Measurements from ENCODE around the gene USP32. TPM values are rescaled to one million over a fixed set of nuclear protein-coding genes. Genes with fewer than 3 reads are reported as not detected.

The USP32 gene
- total RNA-seq, 1 donor from 2014 or later: 11.9 TPM

DNA sequence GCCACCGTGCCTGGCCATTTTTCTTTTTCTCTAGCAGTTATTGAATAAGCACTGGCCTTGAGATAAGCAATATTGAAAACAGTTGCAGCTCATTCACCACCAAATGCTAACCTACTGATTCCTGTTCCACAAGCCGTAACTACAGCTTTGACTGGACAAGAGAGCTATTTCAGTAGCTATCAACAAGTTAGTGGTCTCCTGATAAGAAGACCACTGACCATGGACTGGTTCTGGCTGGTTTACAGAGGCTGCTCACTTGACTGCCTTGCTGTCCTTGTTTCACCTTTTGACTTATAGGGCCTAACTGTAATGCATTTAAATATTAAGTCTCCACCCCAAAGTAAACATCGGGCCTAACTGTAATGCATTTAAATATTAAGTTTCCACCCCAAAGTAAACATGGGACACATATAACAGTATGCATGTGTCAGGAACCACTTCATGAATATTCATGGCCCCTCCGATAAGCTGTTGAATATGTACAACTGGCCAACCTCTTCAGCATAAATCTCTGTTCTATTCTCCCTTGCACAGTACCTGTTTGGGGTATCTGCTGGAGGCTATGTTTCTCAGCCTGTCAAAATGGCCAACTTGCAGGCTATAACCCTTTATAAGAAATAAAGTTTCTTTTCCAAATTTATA is 94.1 kb downstream of the USP32 start:
- Histone ChIP-seq H3K27ac (no peak overlapping the region), H3K36me3 (peaks cover 0 to 11% of the 10 kb centered on the region in 2 donors), H3K27me3 (no peaks in the 10 kb centered on the region), H3K9me3 (no peaks in the 10 kb centered on the region), H3K4me1 (no peaks in the 10 kb centered on the region), H3K4me3 (no peak overlapping the region)
- intact Hi-C loops (cut with DNase I): no loop called here
- TF ChIP-seq, protein P1, sequence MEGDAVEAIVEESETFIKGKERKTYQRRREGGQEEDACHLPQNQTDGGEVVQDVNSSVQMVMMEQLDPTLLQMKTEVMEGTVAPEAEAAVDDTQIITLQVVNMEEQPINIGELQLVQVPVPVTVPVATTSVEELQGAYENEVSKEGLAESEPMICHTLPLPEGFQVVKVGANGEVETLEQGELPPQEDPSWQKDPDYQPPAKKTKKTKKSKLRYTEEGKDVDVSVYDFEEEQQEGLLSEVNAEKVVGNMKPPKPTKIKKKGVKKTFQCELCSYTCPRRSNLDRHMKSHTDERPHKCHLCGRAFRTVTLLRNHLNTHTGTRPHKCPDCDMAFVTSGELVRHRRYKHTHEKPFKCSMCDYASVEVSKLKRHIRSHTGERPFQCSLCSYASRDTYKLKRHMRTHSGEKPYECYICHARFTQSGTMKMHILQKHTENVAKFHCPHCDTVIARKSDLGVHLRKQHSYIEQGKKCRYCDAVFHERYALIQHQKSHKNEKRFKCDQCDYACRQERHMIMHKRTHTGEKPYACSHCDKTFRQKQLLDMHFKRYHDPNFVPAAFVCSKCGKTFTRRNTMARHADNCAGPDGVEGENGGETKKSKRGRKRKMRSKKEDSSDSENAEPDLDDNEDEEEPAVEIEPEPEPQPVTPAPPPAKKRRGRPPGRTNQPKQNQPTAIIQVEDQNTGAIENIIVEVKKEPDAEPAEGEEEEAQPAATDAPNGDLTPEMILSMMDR (IDR thresholded peaks at IDR 0.05): no peak
- no peak for DNase-seq (ENCODE audit: low spot score in 2 of 2)

DNA sequence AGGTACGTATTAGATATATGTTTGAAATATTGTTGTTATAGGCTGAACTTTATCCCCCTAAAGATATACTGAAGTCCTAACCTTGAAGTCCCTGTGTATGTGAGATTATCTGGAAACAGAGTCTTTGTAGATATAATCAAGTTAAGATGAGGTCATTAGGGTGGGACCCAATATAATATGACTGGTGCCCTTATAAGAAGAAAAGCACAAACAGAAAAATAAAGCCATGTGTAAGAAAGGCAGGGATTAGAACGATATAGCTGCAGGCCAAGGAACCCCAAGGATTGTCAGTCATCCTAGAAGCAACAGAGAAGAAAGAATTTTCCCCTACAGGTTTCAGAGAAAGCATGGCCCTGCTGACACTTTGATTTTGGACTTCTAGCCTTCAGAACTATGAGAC is 95.8 kb downstream of the USP32 start:
- Histone ChIP-seq H3K4me3 (no peak overlapping the region), H3K27me3 (no peaks in the 10 kb centered on the region), H3K9me3 (no peaks in the 10 kb centered on the region), H3K4me1 (no peaks in the 10 kb centered on the region), H3K27ac (no peak overlapping the region), H3K36me3 (peaks cover 0 to 11% of the 10 kb centered on the region in 2 donors)
- DNase-seq (ENCODE audit: low spot score in 2 of 2): no peak
- TF ChIP-seq, protein P1 (IDR thresholded peaks at IDR 0.05): no peak
- intact Hi-C loops (cut with DNase I): no loop called here

DNA sequence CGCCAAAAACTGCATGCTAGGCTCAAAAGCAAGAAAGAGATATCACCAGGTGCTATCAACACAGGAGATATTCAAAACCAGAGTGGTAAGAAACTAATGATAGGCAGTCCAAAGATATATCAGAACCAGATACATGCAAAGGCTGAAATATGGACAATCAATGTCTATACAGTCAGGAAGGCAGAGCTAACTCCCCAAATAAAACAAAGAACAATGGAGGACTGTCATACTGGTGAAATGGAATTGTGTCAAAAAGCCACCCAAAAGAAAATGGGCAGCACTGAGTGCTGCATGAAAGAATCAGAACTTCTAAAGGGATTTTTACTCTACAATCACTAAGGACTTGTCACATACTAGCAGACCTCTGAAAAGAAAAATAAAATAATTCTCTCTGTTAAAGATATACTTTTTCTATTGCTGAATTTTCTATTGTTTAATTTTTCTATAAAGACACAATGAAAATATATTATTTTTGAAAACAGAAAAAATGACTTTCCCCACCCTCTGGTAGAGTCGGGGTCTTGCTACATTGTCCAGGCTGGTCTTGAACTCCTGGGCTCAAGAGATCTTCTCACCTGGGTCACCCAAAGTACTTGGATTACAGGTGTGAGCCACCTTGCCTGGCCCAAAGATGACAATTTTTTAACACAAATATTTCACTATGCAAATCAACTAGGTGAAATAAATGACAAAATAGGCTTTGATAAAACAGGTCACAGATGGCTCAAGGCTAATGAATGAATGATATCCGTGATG is 98.2 kb downstream of the USP32 start:
- intact Hi-C loops (cut with DNase I): no loop called here
- Histone ChIP-seq H3K27me3 (no peaks in the 10 kb centered on the region), H3K36me3 (peaks cover 0 to 11% of the 10 kb centered on the region in 2 donors), H3K4me3 (no peak overlapping the region), H3K9me3 (no peaks in the 10 kb centered on the region), H3K4me1 (no peaks in the 10 kb centered on the region), H3K27ac (no peak overlapping the region)
- TF ChIP-seq, protein P1 (IDR thresholded peaks at IDR 0.05): no peak
- DNase-seq (ENCODE audit: low spot score in 2 of 2): no peak

- no peaks in the 10 kb centered on the region for H3K9me3 ChIP-seq
- TF ChIP-seq, protein P1 (IDR thresholded peaks at IDR 0.05): no peak
- H3K4me3 ChIP-seq: no peak overlapping the region
- H3K36me3 ChIP-seq: peaks cover 3 to 17% of the 10 kb centered on the region in 2 donors
- H3K27ac ChIP-seq: no peak overlapping the region
- H3K4me1 ChIP-seq: no peaks in the 10 kb centered on the region
- H3K27me3 ChIP-seq: no peaks in the 10 kb centered on the region
- intact Hi-C loops (cut with DNase I): no loop called here
- no peak for DNase-seq (ENCODE audit: low spot score in 2 of 2)
Measured at GRCh38 chr17:60292697-60293096, 99.2 kb downstream of the USP32 start.

DNA sequence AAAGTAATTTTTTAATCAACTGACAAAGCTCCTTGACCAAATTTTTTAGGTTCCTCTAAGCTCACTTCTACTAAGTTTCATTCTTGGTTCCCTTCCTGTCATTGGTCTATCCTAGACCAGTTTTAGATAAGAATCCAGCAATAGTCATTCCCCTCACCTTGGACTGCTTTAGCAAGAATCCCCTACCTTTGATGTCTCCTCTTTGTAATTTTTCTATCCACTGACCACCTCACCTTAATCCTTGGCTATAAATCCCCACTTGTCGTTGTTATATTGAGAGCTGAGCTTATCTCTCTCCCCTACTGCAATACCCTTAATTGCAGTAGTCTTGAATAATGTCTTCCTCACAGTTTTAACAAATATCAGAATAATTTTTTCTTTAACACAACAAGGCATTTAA is 107.2 kb downstream of the USP32 start:
- Histone ChIP-seq H3K36me3 (peaks cover 3 to 20% of the 10 kb centered on the region in 2 donors), H3K9me3 (no peaks in the 10 kb centered on the region), H3K27me3 (no peaks in the 10 kb centered on the region), H3K4me3 (no peak overlapping the region), H3K4me1 (no peaks in the 10 kb centered on the region), H3K27ac (no peak overlapping the region)
- intact Hi-C loops (cut with DNase I): no loop called here
- DNase-seq (ENCODE audit: low spot score in 2 of 2): no peak
- TF ChIP-seq, protein P1 (IDR thresholded peaks at IDR 0.05): no peak

Data from ascending aorta (tissue), 2 donors.